ENCODE data around the gene TMC5. TPM values are rescaled to one million over a fixed set of nuclear protein-coding genes. Genes with fewer than 3 reads are reported as not detected.

The TMC5 gene
- total RNA-seq, 1 experiment from 2014 or later = 15.7 TPM

DNA sequence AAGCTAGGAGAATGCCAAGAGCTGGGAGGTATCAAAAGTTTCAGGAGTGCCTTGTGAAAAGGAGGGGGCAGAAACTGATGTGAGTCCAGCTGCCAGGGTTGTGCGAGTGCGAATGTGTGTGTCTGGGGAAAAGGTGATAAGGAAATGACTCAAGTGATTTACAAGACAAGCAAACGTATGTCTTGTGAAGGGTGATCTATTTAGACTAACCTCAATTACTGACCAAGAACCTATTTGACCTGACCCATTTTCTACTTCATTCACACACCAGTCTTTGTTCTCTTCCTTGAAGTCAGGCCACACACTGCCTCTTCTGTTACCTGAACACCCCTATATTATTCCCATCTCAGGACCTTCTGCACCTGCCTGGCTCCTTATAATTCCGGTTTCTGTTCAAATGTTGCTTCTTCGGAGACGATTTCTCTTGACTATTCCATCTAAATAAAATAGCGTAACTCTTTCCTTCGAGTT is 103.2 kb downstream of the TMC5 start (continued):
- TF ChIP-seq ZBTB33 (IDR thresholded peaks at IDR 0.05; ENCODE audit: extremely low read depth, insufficient replicate concordance, low read length) = no peak
- no peak; the same call in 1 of the 2 replicates for TF ChIP-seq POLR2AphosphoS5 (IDR thresholded peaks at IDR 0.05; ENCODE audit: low read depth, low read length)
- TF ChIP-seq EZH2 (IDR thresholded peaks at IDR 0.05) = no peak
- no peak for TF ChIP-seq ZFX (IDR thresholded peaks at IDR 0.05)
- no peak for TF ChIP-seq ELF1 (IDR thresholded peaks at IDR 0.05; ENCODE audit: borderline replicate concordance, low read depth)

GRCh38 chr16:19521471-19522396 is 104.1 kb downstream of the TMC5 start, which contains the start of gene GDE1:
Gene GDE1 (minus strand): TSS chr16:19522098. CDS start chr16:19521964, 134 bp downstream.
- no TSS peak for BruUV-seq (replicated peaks)
- peaks cover 61% of the 10 kb centered on the region for H3K79me2 ChIP-seq (ENCODE audit: insufficient read depth, low read length)
- peak; percentile 39; the same call in 1 of the 2 replicates for TF ChIP-seq ELF1 (IDR thresholded peaks at IDR 0.05; ENCODE audit: borderline replicate concordance, low read depth)
- TF ChIP-seq SRF (IDR thresholded peaks at IDR 0.05; ENCODE audit: low read depth) = no peak
- peak; percentile 77 for TF ChIP-seq POLR2A (IDR thresholded peaks at IDR 0.05; ENCODE audit: borderline replicate concordance, extremely low read depth, insufficient read depth, insufficient read length)
- TF ChIP-seq REST (IDR thresholded peaks at IDR 0.05; ENCODE audit: low read depth) = no peak
- TF ChIP-seq EZH2phosphoT487 (IDR thresholded peaks at IDR 0.05; ENCODE audit: borderline replicate concordance) = no peak
- TF ChIP-seq ZBTB33 (IDR thresholded peaks at IDR 0.05; ENCODE audit: extremely low read depth, insufficient replicate concordance, low read length) = no peak
- no peak for TF ChIP-seq ZNF274 (IDR thresholded peaks at IDR 0.05; ENCODE audit: low read depth, low read length)
- peak; percentile 89 for TF ChIP-seq YY1 (IDR thresholded peaks at IDR 0.05; ENCODE audit: extremely low read depth, insufficient replicate concordance, low read depth, low read length)
- TF ChIP-seq POLR2AphosphoS5 (IDR thresholded peaks at IDR 0.05; ENCODE audit: low read depth, low read length) = peak; percentile 94
- peak; percentile 50 for TF ChIP-seq SP1 (IDR thresholded peaks at IDR 0.05; ENCODE audit: low read depth)
- no peak for TF ChIP-seq TCF7L2 (IDR thresholded peaks at IDR 0.05; ENCODE audit: borderline replicate concordance, extremely low read depth, insufficient read depth, insufficient read length)

More at GRCh38 chr16:19521471-19522396, 104.1 kb downstream of the TMC5 start, which contains the start of gene GDE1:
- CTCF ChIA-PET = interaction anchor here (1.1 kb wide), 1 partner anchor 436 kb away, joined by 3 read pairs; no protein-coding TSS in a partner anchor
- Histone ChIP-seq H4K20me1 (ENCODE audit: insufficient read depth) (no peaks in the 10 kb centered on the region), H3K27ac (ENCODE audit: low read depth, low read length) (peak within 1 kb of the TSS; percentile 84), H3K9me3 (ENCODE audit: control insufficient read depth in 1 of 2, insufficient read depth in 1 of 2, low read depth in 1 of 2, low read length in 2 of 2) (no peaks in the 10 kb centered on the region), H3K4me2 (ENCODE audit: low read length) (peak within 1 kb of the TSS; percentile 74), H2AFZ (ENCODE audit: low read depth, low read length, poor library complexity, severe bottlenecking) (peak within 1 kb of the TSS; percentile 39), H3K4me3 (replicated peaks in 1 of 2; ENCODE audit: low read depth in 1 of 2, low read length in 2 of 2) (peak within 1 kb of the TSS; percentile 65 to 87), H3K4me1 (ENCODE audit: control insufficient read depth in 1 of 2, insufficient read depth in 2 of 2, low read length in 2 of 2) (peaks cover 17 to 48% of the 10 kb centered on the region in 2 experiments), H3K9ac (ENCODE audit: low read length) (peak within 1 kb of the TSS; percentile 74), H3K27me3 (ENCODE audit: insufficient read depth, low read length) (no peaks in the 10 kb centered on the region), H3K9me2 (ENCODE audit: insufficient read depth) (no peaks in the 10 kb centered on the region), H3K36me3 (ENCODE audit: control insufficient read depth in 1 of 2, insufficient read depth in 2 of 2, low read length in 2 of 2) (peaks cover 0 to 8% of the 10 kb centered on the region in 2 experiments; a peak in 1 of 4 replicates)
- POLR2A ChIA-PET = interaction anchor here (0.9 to 1.4 kb wide), 2 partner anchors 28 to 34 kb away, joined by 3 read pairs; partner anchors contain the start of gene VPS35L
- intact Hi-C loops (cut with micrococcal nuclease) = loop anchor here (5.0 kb wide), 1 partner anchor 104 kb away; the partner anchor contains the start of gene TMC5
- DNase-seq (ENCODE audit: low read depth, low spot score) = peak; percentile 69
- ATAC-seq = peak; percentile 83
- RAD21 ChIA-PET (ENCODE audit: low non-redundant PET in 1 of 2, low total read pairs in 2 of 2, uncharacterized antibody in 2 of 2, unreplicated experiment in 2 of 2) = no interaction called here
